ENCODE results near the gene OLFML2A. TPM values are rescaled to one million over a fixed set of nuclear protein-coding genes. Genes with fewer than 3 reads are reported as not detected.

The OLFML2A gene
- total RNA-seq, 1 experiment from 2014 or later: 0.99 TPM

- CTCF ChIA-PET: interaction anchor here (0.6 kb wide), 1 partner anchor 62 kb away, joined by 6 read pairs; no protein-coding TSS in a partner anchor
- H3K4me1 Mint-ChIP-seq (ENCODE audit: low read depth, unreplicated experiment): peaks cover 16% of the 10 kb centered on the region
- no peaks in the 10 kb centered on the region for H3K36me3 Mint-ChIP-seq (ENCODE audit: insufficient read depth, unreplicated experiment)
- no peak overlapping the region for H3K27ac Mint-ChIP-seq (ENCODE audit: unreplicated experiment)
- H3K27me3 Mint-ChIP-seq (ENCODE audit: unreplicated experiment): no peaks in the 10 kb centered on the region
- no peak for DNase-seq
- BruUV-seq (replicated peaks): no TSS peak
- no peaks in the 10 kb centered on the region for H3K9me3 Mint-ChIP-seq (ENCODE audit: low read depth, unreplicated experiment)
- TF ChIP-seq, protein P1, sequence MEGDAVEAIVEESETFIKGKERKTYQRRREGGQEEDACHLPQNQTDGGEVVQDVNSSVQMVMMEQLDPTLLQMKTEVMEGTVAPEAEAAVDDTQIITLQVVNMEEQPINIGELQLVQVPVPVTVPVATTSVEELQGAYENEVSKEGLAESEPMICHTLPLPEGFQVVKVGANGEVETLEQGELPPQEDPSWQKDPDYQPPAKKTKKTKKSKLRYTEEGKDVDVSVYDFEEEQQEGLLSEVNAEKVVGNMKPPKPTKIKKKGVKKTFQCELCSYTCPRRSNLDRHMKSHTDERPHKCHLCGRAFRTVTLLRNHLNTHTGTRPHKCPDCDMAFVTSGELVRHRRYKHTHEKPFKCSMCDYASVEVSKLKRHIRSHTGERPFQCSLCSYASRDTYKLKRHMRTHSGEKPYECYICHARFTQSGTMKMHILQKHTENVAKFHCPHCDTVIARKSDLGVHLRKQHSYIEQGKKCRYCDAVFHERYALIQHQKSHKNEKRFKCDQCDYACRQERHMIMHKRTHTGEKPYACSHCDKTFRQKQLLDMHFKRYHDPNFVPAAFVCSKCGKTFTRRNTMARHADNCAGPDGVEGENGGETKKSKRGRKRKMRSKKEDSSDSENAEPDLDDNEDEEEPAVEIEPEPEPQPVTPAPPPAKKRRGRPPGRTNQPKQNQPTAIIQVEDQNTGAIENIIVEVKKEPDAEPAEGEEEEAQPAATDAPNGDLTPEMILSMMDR (IDR thresholded peaks at IDR 0.05; ENCODE audit: unreplicated experiment): no peak
- intact Hi-C loops (cut with micrococcal nuclease; ENCODE audit: unreplicated experiment): no loop called here
- no peak overlapping the region for H3K4me3 Mint-ChIP-seq (ENCODE audit: low read depth, unreplicated experiment)
Measured at GRCh38 chr9:124758691-124759090, 18.2 kb upstream of the OLFML2A start.

DNA sequence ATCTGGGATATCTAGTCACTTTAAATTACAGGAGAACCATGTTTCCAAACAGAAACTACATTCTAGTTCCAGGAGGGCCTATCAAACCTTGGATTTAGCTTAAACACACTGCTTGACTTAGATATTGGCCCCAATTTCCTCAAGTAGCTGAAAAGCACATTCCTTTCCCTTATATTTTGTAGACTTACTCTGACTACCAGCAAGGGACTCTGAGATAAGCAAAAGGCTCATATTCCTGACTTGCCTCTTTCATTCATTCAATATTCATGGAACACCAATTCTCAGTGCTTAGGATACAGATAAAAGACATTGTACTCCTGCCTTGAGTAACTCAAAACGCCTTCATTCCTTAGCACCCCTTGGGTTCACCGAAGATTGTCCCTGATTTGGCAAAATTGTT, 17.6 kb upstream of the OLFML2A start:
- H3K9me3 Mint-ChIP-seq (ENCODE audit: low read depth, unreplicated experiment): no peaks in the 10 kb centered on the region
- TF ChIP-seq, protein P1 (IDR thresholded peaks at IDR 0.05; ENCODE audit: unreplicated experiment): no peak
- no peak overlapping the region for H3K27ac Mint-ChIP-seq (ENCODE audit: unreplicated experiment)
- peaks cover 16% of the 10 kb centered on the region for H3K4me1 Mint-ChIP-seq (ENCODE audit: low read depth, unreplicated experiment)
- intact Hi-C loops (cut with micrococcal nuclease; ENCODE audit: unreplicated experiment): no loop called here
- H3K36me3 Mint-ChIP-seq (ENCODE audit: insufficient read depth, unreplicated experiment): no peaks in the 10 kb centered on the region
- H3K27me3 Mint-ChIP-seq (ENCODE audit: unreplicated experiment): no peaks in the 10 kb centered on the region
- CTCF ChIA-PET: interaction anchor here (0.6 kb wide), 1 partner anchor 63 kb away, joined by 6 read pairs; no protein-coding TSS in a partner anchor
- H3K4me3 Mint-ChIP-seq (ENCODE audit: low read depth, unreplicated experiment): no peak overlapping the region
- no peak for DNase-seq
- no TSS peak for BruUV-seq (replicated peaks)

DNA sequence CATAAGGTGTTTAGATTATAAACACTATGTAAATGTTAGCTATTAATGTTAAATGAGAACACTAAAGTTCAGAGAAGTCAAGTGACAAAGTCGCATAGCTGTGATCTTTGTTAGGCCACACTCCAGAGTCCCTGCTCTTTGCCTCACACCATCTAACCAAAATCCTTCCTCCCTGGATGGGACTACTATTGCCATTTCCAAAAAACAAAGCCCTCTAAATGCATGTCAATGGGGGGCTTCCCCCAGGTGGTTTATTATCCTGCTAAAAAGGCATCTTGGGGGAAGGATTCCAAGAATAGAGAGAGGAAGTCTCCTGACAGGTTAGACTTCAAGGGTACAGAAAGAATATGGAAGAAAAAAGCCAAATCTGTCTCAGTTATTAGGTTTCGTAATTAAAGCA, 16.2 kb upstream of the OLFML2A start:
- Mint-ChIP-seq H3K27ac (ENCODE audit: unreplicated experiment) (no peak overlapping the region), H3K4me3 (ENCODE audit: low read depth, unreplicated experiment) (no peak overlapping the region), H3K27me3 (ENCODE audit: unreplicated experiment) (no peaks in the 10 kb centered on the region), H3K36me3 (ENCODE audit: insufficient read depth, unreplicated experiment) (no peaks in the 10 kb centered on the region), H3K4me1 (ENCODE audit: low read depth, unreplicated experiment) (peaks cover 16% of the 10 kb centered on the region), H3K9me3 (ENCODE audit: low read depth, unreplicated experiment) (no peaks in the 10 kb centered on the region)
- intact Hi-C loops (cut with micrococcal nuclease; ENCODE audit: unreplicated experiment): no loop called here
- DNase-seq: no peak
- no TSS peak for BruUV-seq (replicated peaks)
- CTCF ChIA-PET: interaction anchor here (0.8 kb wide), 1 partner anchor 8 kb away, joined by 5 read pairs; no protein-coding TSS in a partner anchor
- TF ChIP-seq, protein P1 (IDR thresholded peaks at IDR 0.05; ENCODE audit: unreplicated experiment): no peak

DNA sequence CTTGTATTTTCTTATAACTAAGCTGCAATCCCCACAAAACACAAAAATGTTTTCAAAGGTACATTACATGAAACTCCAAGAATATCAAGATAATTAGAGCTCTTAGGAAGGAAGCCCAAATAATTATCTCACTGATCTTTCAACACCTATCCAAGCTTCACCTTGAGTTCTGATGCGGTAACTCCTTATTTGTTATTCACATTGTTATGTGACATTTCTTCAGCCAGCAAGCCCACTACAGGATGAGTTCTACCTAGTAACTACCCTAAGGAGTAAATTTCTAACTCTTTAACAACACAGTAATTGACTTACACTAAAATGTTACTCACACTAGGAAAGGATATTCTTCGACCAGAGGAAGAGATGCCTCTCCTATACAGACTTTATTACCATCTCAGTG, 15.7 kb upstream of the OLFML2A start:
- Mint-ChIP-seq H3K9me3 (ENCODE audit: low read depth, unreplicated experiment) (no peaks in the 10 kb centered on the region), H3K4me1 (ENCODE audit: low read depth, unreplicated experiment) (peaks cover 16% of the 10 kb centered on the region), H3K27ac (ENCODE audit: unreplicated experiment) (no peak overlapping the region), H3K36me3 (ENCODE audit: insufficient read depth, unreplicated experiment) (no peaks in the 10 kb centered on the region), H3K4me3 (ENCODE audit: low read depth, unreplicated experiment) (no peak overlapping the region), H3K27me3 (ENCODE audit: unreplicated experiment) (no peaks in the 10 kb centered on the region)
- intact Hi-C loops (cut with micrococcal nuclease; ENCODE audit: unreplicated experiment): no loop called here
- no peak for DNase-seq
- CTCF ChIA-PET: no interaction called here
- no TSS peak for BruUV-seq (replicated peaks)
- TF ChIP-seq, protein P1 (IDR thresholded peaks at IDR 0.05; ENCODE audit: unreplicated experiment): no peak

All from Calu3 (cell line).